Measurements from ENCODE around the gene CCR7. TPM values are rescaled to one million over a fixed set of nuclear protein-coding genes. Genes with fewer than 3 reads are reported as not detected.

CCR7 gene
- total and polyA plus RNA-seq, 2 of the 8 experiments (the other 6 are each of a cell fraction or from before 2014, with no cell fraction given): 0.12 to 0.17 TPM

DNA sequence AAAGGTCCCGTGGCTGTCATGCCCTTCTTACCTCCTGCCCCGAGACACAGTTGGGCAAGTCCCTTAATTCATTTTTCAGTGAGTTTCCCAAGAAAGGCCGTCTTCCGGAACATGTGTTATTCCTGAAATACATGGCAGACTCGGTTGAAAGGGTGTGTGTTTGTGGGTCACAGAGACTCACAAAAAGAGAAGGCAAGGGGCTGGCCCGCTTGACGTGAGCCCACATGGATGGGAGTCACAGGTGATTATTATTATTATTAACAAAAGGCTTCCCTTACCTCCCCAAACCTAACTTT lies 34.1 kb upstream of the CCR7 start:
- H3K27ac ChIP-seq (ENCODE audit: low read depth, low read length): no peak overlapping the region
- H4K8ac ChIP-seq (ENCODE audit: extremely low read depth, insufficient read depth, low read length): no peak overlapping the region
- H3K56ac ChIP-seq (replicated peaks; ENCODE audit: insufficient read length, low read depth, low read length): no peak overlapping the region
- H3K4me1 ChIP-seq (replicated peaks in 1 of 4; ENCODE audit: control insufficient read depth in 3 of 4, insufficient read depth in 4 of 4, low read length in 3 of 4): peaks cover 0 to 3% (median 0%) of the 10 kb centered on the region in 4 experiments; a peak in 2 of 7 replicates
- H2BK15ac ChIP-seq (ENCODE audit: low read length): no peak overlapping the region
- CTCF ChIA-PET (ENCODE audit: partially characterized antibody): no interaction called here
- WGBS, 2 experiments (ENCODE audit: extremely low coverage in 1 of 2, insufficient coverage in 1 of 2, insufficient read length in 1 of 2, insufficient replicate concordance in 2 of 2, low coverage in 1 of 2, low lambda C conversion rate in 2 of 2, missing lambda C conversion rate in 1 of 2): 88% methylated on average over 7 of the region's 7 CpGs; no CpG with 5 or more reads in 1 of the 2 experiments
- no peaks in the 10 kb centered on the region for H3K23me2 ChIP-seq (ENCODE audit: low read depth, low read length)
- no peaks in the 10 kb centered on the region for H3K79me2 ChIP-seq (ENCODE audit: control insufficient read depth in 1 of 2, insufficient read depth in 2 of 2, low read length in 2 of 2)
- no peaks in the 10 kb centered on the region; a peak in 1 of 7 replicates for H3K27me3 ChIP-seq (replicated peaks in 1 of 4; ENCODE audit: control insufficient read depth in 3 of 4, extremely low read depth in 1 of 4, insufficient read depth in 3 of 4, low read length in 3 of 4)
- no peak overlapping the region for H2AFZ ChIP-seq (ENCODE audit: low read length)
- H2BK12ac ChIP-seq (ENCODE audit: low read depth, low read length): no peak overlapping the region
- H3K4me2 ChIP-seq (ENCODE audit: insufficient read depth in 1 of 2, low read depth in 2 of 2, low read length in 2 of 2): no peak overlapping the region
- no peaks in the 10 kb centered on the region for H4K20me1 ChIP-seq (replicated peaks in 1 of 2; ENCODE audit: control insufficient read depth in 1 of 2, insufficient read depth in 2 of 2, low read length in 2 of 2)
- no peak for DNase-seq (ENCODE audit: low read depth in 1 of 2, low spot score in 2 of 2)
- no peak overlapping the region for H4K91ac ChIP-seq (replicated peaks; ENCODE audit: insufficient read length, low read length)
- no peak overlapping the region for H2BK20ac ChIP-seq (ENCODE audit: low read length)
- H3K4me3 ChIP-seq (ENCODE audit: extremely low read depth in 1 of 4, insufficient read depth in 2 of 4, low read depth in 3 of 4, low read length in 4 of 4): no peak overlapping the region
- POLR2A ChIA-PET (ENCODE audit: partially characterized antibody): no interaction called here
- H2BK5ac ChIP-seq (ENCODE audit: low read depth, low read length): no peak overlapping the region
- H3K36me3 ChIP-seq (ENCODE audit: control insufficient read depth in 2 of 4, insufficient read depth in 4 of 4, low read length in 3 of 4): no peaks in the 10 kb centered on the region
- no peak overlapping the region for H3K23ac ChIP-seq (ENCODE audit: insufficient read length)
- H2BK120ac ChIP-seq (replicated peaks; ENCODE audit: low read depth, low read length): no peak overlapping the region
- no peak overlapping the region for H3K14ac ChIP-seq (ENCODE audit: insufficient read length)
- no peaks in the 10 kb centered on the region for H3K9me3 ChIP-seq (ENCODE audit: insufficient read depth in 2 of 2, low read depth in 1 of 2, low read length in 1 of 2)
- TF ChIP-seq RBBP5 (IDR thresholded peaks at IDR 0.05; ENCODE audit: borderline replicate concordance, low read depth, low read length) (no peak), CBX5 (IDR thresholded peaks at IDR 0.05; ENCODE audit: low read depth, low read length) (no peak)
- no peaks in the 10 kb centered on the region for H3K79me1 ChIP-seq (ENCODE audit: low read depth, low read length)
- no peak overlapping the region for H4K5ac ChIP-seq (ENCODE audit: insufficient read length, low read depth, low read length)
- H2AK5ac ChIP-seq (ENCODE audit: low read depth, low read length): no peak overlapping the region
- H3K18ac ChIP-seq (ENCODE audit: extremely low read depth, low read length): no peak overlapping the region
- H3K9ac ChIP-seq (replicated peaks in 1 of 4; ENCODE audit: extremely low read depth in 1 of 4, low read depth in 3 of 4, low read length in 3 of 4): no peak overlapping the region
- no peak overlapping the region for H3K4ac ChIP-seq (replicated peaks; ENCODE audit: insufficient read length, low read depth, low read length)
- FAIRE-seq: no peak
